Parathyroid adenoma (tissue), 2 donors: ENCODE results near the gene PMP22.

Experiments used
- H2AFZ ChIP-seq: fragments of 300-600 bp; sonication (generic); one replicate; pipeline ENCODE4 v1.7.0; 2017; ENCODE audit warnings: antibody characterized with exemption, mild to moderate bottlenecking
- H3K27ac ChIP-seq: fragments of 300-600 bp; sonication (generic); one replicate; pipeline ENCODE4 v1.7.0; 2017
- H3K27me3 ChIP-seq: fragments of 300-600 bp; sonication (generic); one replicate; pipeline ENCODE4 v1.7.0; 2017; ENCODE audit warnings: low read length; ENCODE audit not compliant: control insufficient read depth, insufficient read depth
- H3K36me3 ChIP-seq: fragments of 300-600 bp; sonication (generic); one replicate; pipeline ENCODE4 v1.7.0; 2017; ENCODE audit warnings: low read length; ENCODE audit not compliant: control insufficient read depth, insufficient read depth
- H3K4me1 ChIP-seq: fragments of 300-600 bp; sonication (generic); one replicate; pipeline ENCODE4 v1.7.0; 2017; ENCODE audit warnings: control low read depth
- H3K4me2 ChIP-seq: fragments of 300-600 bp; sonication (generic); one replicate; pipeline ENCODE4 v1.7.0; 2017; ENCODE audit warnings: low read length
- H3K4me3 ChIP-seq: fragments of 300-600 bp; sonication (generic); one replicate; pipeline ENCODE4 v1.7.0; 2017; ENCODE audit warnings: low read depth, low read length
- H3K79me2 ChIP-seq: fragments of 300-600 bp; sonication (generic); one replicate; pipeline ENCODE4 v1.7.0; 2017; ENCODE audit warnings: control low read depth
- H3K9ac ChIP-seq: fragments of 300-600 bp; sonication (generic); one replicate; pipeline ENCODE4 v1.7.0; 2017; ENCODE audit warnings: mild to moderate bottlenecking
- H3K9me3 ChIP-seq: fragments of 300-600 bp; sonication (generic); one replicate; pipeline ENCODE4 v1.7.0; 2017; ENCODE audit warnings: low read length; ENCODE audit not compliant: control insufficient read depth
- CTCF ChIP-seq: fragments of 300-600 bp; sonication (generic); IDR thresholded peaks from one replicate; pipeline ENCODE4 v1.7.0; 2017; ENCODE audit warnings: antibody characterized with exemption, mild to moderate bottlenecking
- donor health status: primary hyperparathyroidism.

Gene PMP22

DNA sequence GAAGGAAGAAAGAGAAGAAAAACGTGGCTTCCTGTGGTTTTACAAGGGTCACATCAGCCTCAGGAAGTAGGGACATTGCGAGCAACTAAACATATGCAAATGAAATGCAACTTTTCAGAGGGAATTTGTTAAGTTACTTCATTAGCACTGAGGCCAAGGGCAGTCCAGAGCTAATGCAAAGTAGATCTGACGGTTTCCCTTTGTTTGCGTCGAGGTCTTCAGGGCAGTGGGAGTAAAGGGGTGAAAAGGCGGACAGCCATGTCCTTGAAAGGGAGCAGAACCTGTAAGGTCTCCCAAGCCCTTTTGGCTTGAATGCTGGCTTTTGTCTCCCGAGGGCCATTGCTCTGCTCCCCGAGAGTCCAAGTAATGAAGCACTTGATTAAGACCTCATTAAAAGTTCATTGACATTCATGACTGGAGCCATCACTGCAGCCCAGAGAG, 85.0 kb downstream of the PMP22 start:
- H3K4me2 ChIP-seq, result no peak overlapping the region
- no peak overlapping the region for H3K27ac ChIP-seq
- no peak overlapping the region for H3K9ac ChIP-seq
- H2AFZ ChIP-seq, result no peak overlapping the region
- no peaks in the 10 kb centered on the region for H3K36me3 ChIP-seq
- H3K4me1 ChIP-seq, result no peaks in the 10 kb centered on the region
- no peaks in the 10 kb centered on the region for H3K9me3 ChIP-seq
- no peaks in the 10 kb centered on the region for H3K79me2 ChIP-seq
- no peaks in the 10 kb centered on the region for H3K27me3 ChIP-seq
- TF ChIP-seq CTCF, result no peak
- H3K4me3 ChIP-seq, result no peak overlapping the region
